Measurements from ENCODE around the gene SORD. TPM values are rescaled to one million over a fixed set of nuclear protein-coding genes. Genes with fewer than 3 reads are reported as not detected.
"Not testable (repeated sequence)": the region's sequence is repeated elsewhere in the genome, so short reads cannot be mapped to it uniquely, and the experiment has no call there.

SORD gene
- total and polyA plus RNA-seq, 5 donors, result 5.5 to 14.7 (median 12.5) TPM

GRCh38 chr15:45024649-45025048 is 1.7 kb downstream of the SORD start:
- not testable (repeated sequence) for ATAC-seq; H3K4me1 ChIP-seq (ENCODE audit: control insufficient read depth, insufficient read depth, low read length); DNase-seq; H3K9me3 ChIP-seq (ENCODE audit: control insufficient read depth, low read length); H3K27ac ChIP-seq (ENCODE audit: low read length); H3K27me3 ChIP-seq (ENCODE audit: control insufficient read depth, insufficient read depth); H3K4me3 ChIP-seq (ENCODE audit: low read length)
- intact Hi-C loops (cut with DNase I), result loop anchor here in 1 of 4 donors (10.0 kb wide), 1 partner anchor 50 kb away; no protein-coding TSS in a partner anchor
- 81% methylated on average over 3 of the region's 3 CpGs for WGBS

GRCh38 chr15:45025627-45026026 is 2.6 kb downstream of the SORD start:
- intact Hi-C loops (cut with DNase I), result loop anchor here in 1 of 4 donors (10.0 kb wide), 1 partner anchor 51 kb away; no protein-coding TSS in a partner anchor

GRCh38 chr15:45026651-45027190 is 3.7 kb downstream of the SORD start:
- ATAC-seq (no peak), DNase-seq (no peak)
- Histone ChIP-seq H3K27ac (ENCODE audit: low read length) (no peak overlapping the region), H3K9me3 (ENCODE audit: control insufficient read depth, low read length) (no peaks in the 10 kb centered on the region), H3K27me3 (ENCODE audit: control insufficient read depth, insufficient read depth) (no peaks in the 10 kb centered on the region), H3K4me3 (ENCODE audit: low read length) (no peak overlapping the region), H3K4me1 (ENCODE audit: control insufficient read depth, insufficient read depth, low read length) (peaks cover 3% of the 10 kb centered on the region)
- WGBS, result 75% methylated on average over 5 of the region's 5 CpGs
- intact Hi-C loops (cut with DNase I), result loop anchor here in 1 of 4 donors (10.0 kb wide), 1 partner anchor 52 kb away; no protein-coding TSS in a partner anchor

More at GRCh38 chr15:45025627-45026026, 2.6 kb downstream of the SORD start:
- not testable (repeated sequence) for ATAC-seq; H3K4me1 ChIP-seq (ENCODE audit: control insufficient read depth, insufficient read depth, low read length); DNase-seq; H3K27me3 ChIP-seq (ENCODE audit: control insufficient read depth, insufficient read depth); H3K27ac ChIP-seq (ENCODE audit: low read length); H3K9me3 ChIP-seq (ENCODE audit: control insufficient read depth, low read length); H3K4me3 ChIP-seq (ENCODE audit: low read length)
- WGBS, result 90% methylated on average over 3 of the region's 3 CpGs

GRCh38 chr15:45027220-45027619 is 4.2 kb downstream of the SORD start:
- DNase-seq (no peak), ATAC-seq (no peak)
- Histone ChIP-seq H3K27me3 (ENCODE audit: control insufficient read depth, insufficient read depth) (no peaks in the 10 kb centered on the region), H3K9me3 (ENCODE audit: control insufficient read depth, low read length) (no peaks in the 10 kb centered on the region), H3K4me1 (ENCODE audit: control insufficient read depth, insufficient read depth, low read length) (peaks cover 3% of the 10 kb centered on the region), H3K4me3 (ENCODE audit: low read length) (no peak overlapping the region), H3K27ac (ENCODE audit: low read length) (no peak overlapping the region)
- WGBS, result 62% methylated on average over 4 of the region's 4 CpGs
- intact Hi-C loops (cut with DNase I), result loop anchor here in 1 of 4 donors (10.0 kb wide), 1 partner anchor 52 kb away; no protein-coding TSS in a partner anchor

GRCh38 chr15:45030743-45031142 is 7.7 kb downstream of the SORD start:
- Histone ChIP-seq H3K27ac (ENCODE audit: low read length) (no peak overlapping the region), H3K4me3 (ENCODE audit: low read length) (no peak overlapping the region), H3K4me1 (ENCODE audit: control insufficient read depth, insufficient read depth, low read length) (no peaks in the 10 kb centered on the region), H3K27me3 (ENCODE audit: control insufficient read depth, insufficient read depth) (no peaks in the 10 kb centered on the region), H3K9me3 (ENCODE audit: control insufficient read depth, low read length) (no peaks in the 10 kb centered on the region)
- intact Hi-C loops (cut with DNase I), result loop anchor here in 1 of 4 donors (10.0 kb wide), 2 partner anchors 84 to 176 kb away; partner anchors contain the start of genes DUOX2 and DUOXA2
- ATAC-seq (no peak), DNase-seq (no peak)
- WGBS, result 87% methylated on average over 3 of the region's 3 CpGs

GRCh38 chr15:45031522-45032028 is 8.6 kb downstream of the SORD start:
- H3K27me3 ChIP-seq (ENCODE audit: control insufficient read depth, insufficient read depth); ATAC-seq; DNase-seq; H3K4me3 ChIP-seq (ENCODE audit: low read length); H3K9me3 ChIP-seq (ENCODE audit: control insufficient read depth, low read length); H3K4me1 ChIP-seq (ENCODE audit: control insufficient read depth, insufficient read depth, low read length); H3K27ac ChIP-seq (ENCODE audit: low read length): not testable (repeated sequence)
- 100% methylated on average over 2 of the region's 4 CpGs for WGBS
- intact Hi-C loops (cut with DNase I), result loop anchor here in 1 of 4 donors (10.0 kb wide), 2 partner anchors 83 to 177 kb away; partner anchors contain the start of genes DUOX2 and DUOXA2

GRCh38 chr15:45032501-45032900 is 9.5 kb downstream of the SORD start:
- H3K4me3 ChIP-seq (ENCODE audit: low read length); DNase-seq; H3K9me3 ChIP-seq (ENCODE audit: control insufficient read depth, low read length); ATAC-seq; H3K27me3 ChIP-seq (ENCODE audit: control insufficient read depth, insufficient read depth); H3K27ac ChIP-seq (ENCODE audit: low read length); H3K4me1 ChIP-seq (ENCODE audit: control insufficient read depth, insufficient read depth, low read length): not testable (repeated sequence)
- WGBS, result 79% methylated on average over 2 of the region's 2 CpGs
- intact Hi-C loops (cut with DNase I), result loop anchor here in 1 of 4 donors (10.0 kb wide), 2 partner anchors 82 to 178 kb away; partner anchors contain the start of genes DUOX2 and DUOXA2

- ATAC-seq; H3K4me1 ChIP-seq (ENCODE audit: control insufficient read depth, insufficient read depth, low read length); H3K27me3 ChIP-seq (ENCODE audit: control insufficient read depth, insufficient read depth); H3K27ac ChIP-seq (ENCODE audit: low read length); H3K4me3 ChIP-seq (ENCODE audit: low read length); DNase-seq; H3K9me3 ChIP-seq (ENCODE audit: control insufficient read depth, low read length): not testable (repeated sequence)
- WGBS, result 82% methylated on average over 4 of the region's 4 CpGs
- intact Hi-C loops (cut with DNase I), result loop anchor here in 1 of 4 donors (10.0 kb wide), 2 partner anchors 81 to 179 kb away; partner anchors contain the start of genes DUOX2 and DUOXA2
Measured at GRCh38 chr15:45034087-45034486, 11.1 kb downstream of the SORD start.

- not testable (repeated sequence) for ATAC-seq; H3K27ac ChIP-seq (ENCODE audit: low read length); H3K4me3 ChIP-seq (ENCODE audit: low read length); H3K27me3 ChIP-seq (ENCODE audit: control insufficient read depth, insufficient read depth); DNase-seq; H3K9me3 ChIP-seq (ENCODE audit: control insufficient read depth, low read length); H3K4me1 ChIP-seq (ENCODE audit: control insufficient read depth, insufficient read depth, low read length)
- intact Hi-C loops (cut with DNase I), result loop anchor here in 2 of 4 donors (5.0 to 10.0 kb wide), 3 partner anchors 67 to 180 kb away; partner anchors contain the start of genes DUOX2 (in 1 of the 2) and DUOXA2 (in 1 of the 2)
- 97% methylated on average over 56 of the region's 56 CpGs for WGBS
Measured at GRCh38 chr15:45034600-45035375, 11.8 kb downstream of the SORD start.

GRCh38 chr15:45036812-45037781 is 14.1 kb downstream of the SORD start:
- 44% methylated on average over 6 of the region's 6 CpGs for WGBS
- H3K4me3 ChIP-seq (ENCODE audit: low read length); H3K4me1 ChIP-seq (ENCODE audit: control insufficient read depth, insufficient read depth, low read length); H3K9me3 ChIP-seq (ENCODE audit: control insufficient read depth, low read length); H3K27me3 ChIP-seq (ENCODE audit: control insufficient read depth, insufficient read depth); H3K27ac ChIP-seq (ENCODE audit: low read length): not testable (repeated sequence)
- peak; percentile 57 to 86 (median 86) for DNase-seq
- ATAC-seq, result peak; percentile 85 to 90
- intact Hi-C loops (cut with DNase I), result loop anchor here in 2 of 4 donors (5.0 to 10.0 kb wide), 3 partner anchors 70 to 182 kb away; partner anchors contain the start of genes DUOX2 (in 1 of the 2) and DUOXA2 (in 1 of the 2)

Measured in right cardiac atrium (tissue), 5 donors.